CD4-positive, alpha-beta T cell treated with Interferon gamma for 1 hour (primary cell): Measurements from ENCODE around the gene PGP.

Experiments used
- DNase-seq: peaks from one replicate; pipeline ENCODE4 v3.0.0-alpha.2; 2020

PGP gene

GRCh38 chr16:2197765-2198164 is 16.9 kb downstream of the PGP start:
- DNase-seq: no peak

- no peak for DNase-seq
Observed at GRCh38 chr16:2196981-2197511, 17.6 kb downstream of the PGP start.

- no peak for DNase-seq
Observed at GRCh38 chr16:2196162-2196980, 18.3 kb downstream of the PGP start, which contains the start of gene CASKIN1. Gene CASKIN1 (minus strand): TSS chr16:2196605. CDS start chr16:2196432, 173 bp downstream.

GRCh38 chr16:2195322-2196161 is 19.1 kb downstream of the PGP start:
- DNase-seq: no peak

GRCh38 chr16:2194852-2195321 is 19.8 kb downstream of the PGP start:
- peak; percentile 63 for DNase-seq

- no peak for DNase-seq
Observed at GRCh38 chr16:2194166-2194834, 20.3 kb downstream of the PGP start.

- DNase-seq: no peak
Observed at GRCh38 chr16:2191446-2191706, 23.3 kb downstream of the PGP start.

- DNase-seq: no peak
Observed at GRCh38 chr16:2190659-2191445, 23.8 kb downstream of the PGP start.

- DNase-seq: no peak
Observed at GRCh38 chr16:2190002-2190658, 24.5 kb downstream of the PGP start.

- DNase-seq: no peak
Observed at GRCh38 chr16:2189252-2189893, 25.3 kb downstream of the PGP start.

- DNase-seq: no peak
Observed at GRCh38 chr16:2188395-2188794, 26.2 kb downstream of the PGP start.

GRCh38 chr16:2187212-2187611 is 27.4 kb downstream of the PGP start:
- DNase-seq: no peak

GRCh38 chr16:2186505-2186904 is 28.1 kb downstream of the PGP start:
- no peak for DNase-seq

- no peak for DNase-seq
Observed at GRCh38 chr16:2186064-2186463, 28.6 kb downstream of the PGP start.

- DNase-seq: no peak
Observed at GRCh38 chr16:2184962-2185361, 29.7 kb downstream of the PGP start.

GRCh38 chr16:2184346-2184745 is 30.3 kb downstream of the PGP start:
- no peak for DNase-seq

GRCh38 chr16:2183671-2184070 is 31.0 kb downstream of the PGP start:
- DNase-seq: no peak

- DNase-seq: no peak
Observed at GRCh38 chr16:2181952-2182351, 32.7 kb downstream of the PGP start.

- DNase-seq: no peak
Observed at GRCh38 chr16:2180962-2181923, 33.4 kb downstream of the PGP start.

GRCh38 chr16:2180461-2180860 is 34.2 kb downstream of the PGP start:
- DNase-seq: no peak
